Karpas-422 (cell line): Measurements from ENCODE around the gene LIMS2. TPM values are rescaled to one million over a fixed set of nuclear protein-coding genes. Genes with fewer than 3 reads are reported as not detected.

Source experiments
- DNase-seq: peaks from one replicate; pipeline ENCODE4 v3.0.0-alpha.2; 2015
- H2AFZ ChIP-seq: fragments of 200-600 bp; sonication (generic); 2 replicates; pipeline ENCODE4 v1.6.1; 2014; ENCODE audit warnings: antibody characterized with exemption, low read length, mixed read lengths
- H3K27ac ChIP-seq: fragments of 200-600 bp; sonication (generic); 2 replicates; pipeline ENCODE4 v1.5.1; 2014; ENCODE audit warnings: mild to moderate bottlenecking, low read length, moderate library complexity
- H3K27me3 ChIP-seq: fragments of 200-600 bp; sonication (generic); 2 replicates; pipeline ENCODE4 v1.6.1; 2014; ENCODE audit warnings: low read length, mixed read lengths
- H3K36me3 ChIP-seq: fragments of 200-600 bp; sonication (generic); 2 replicates; pipeline ENCODE4 v1.6.1; 2014; ENCODE audit warnings: low read length, mixed read lengths; ENCODE audit not compliant: insufficient read depth
- H3K4me1 ChIP-seq: fragments of 200-600 bp; sonication (generic); 2 replicates; pipeline ENCODE4 v1.6.1; 2014; ENCODE audit warnings: mild to moderate bottlenecking, low read length, mixed read lengths
- H3K4me2 ChIP-seq: fragments of 200-600 bp; sonication (generic); 2 replicates; pipeline ENCODE4 v1.6.1; 2014; ENCODE audit warnings: low read length, low read depth, mild to moderate bottlenecking; ENCODE audit not compliant: poor library complexity, severe bottlenecking
- H3K4me3 ChIP-seq: fragments of 200-600 bp; sonication (generic); 2 replicates; pipeline ENCODE4 v1.5.1; 2014; ENCODE audit warnings: mild to moderate bottlenecking, antibody characterized with exemption, low read length, mixed read lengths
- H3K79me2 ChIP-seq: fragments of 200-600 bp; sonication (generic); 2 replicates; pipeline ENCODE4 v1.6.1; 2014; ENCODE audit warnings: mild to moderate bottlenecking, low read length, mixed read lengths
- H3K9ac ChIP-seq: fragments of 200-600 bp; sonication (generic); 2 replicates; pipeline ENCODE4 v1.6.0; 2014; ENCODE audit warnings: low read length
- H3K9me2 ChIP-seq: fragments of 200-600 bp; sonication (generic), shearing (Covaris generic); replicated peaks from 2 replicates; pipeline ENCODE4 v1.6.0; 2014; ENCODE audit warnings: mild to moderate bottlenecking, low read length, moderate library complexity; ENCODE audit not compliant: insufficient read depth
- H3K9me3 ChIP-seq: fragments of 300-700, 200-600 bp; sonication (generic); 2 replicates; pipeline ENCODE4 v1.6.1; 2014; ENCODE audit warnings: low read length, mixed read lengths
- H4K20me1 ChIP-seq: fragments of 200-600 bp; sonication (generic); 2 replicates; pipeline ENCODE4 v1.6.1; 2014; ENCODE audit warnings: mild to moderate bottlenecking, antibody characterized with exemption, low read length, low read depth; ENCODE audit not compliant: insufficient read depth
- total RNA-seq: library from RNA; depleted of rRNA; stranded (reverse); fragments of >200 nt; shearing (Covaris generic); gene quantifications from 2 replicates; pipeline ENCODE4 v1.2.3, GENCODE V29; 2014; ENCODE audit warnings: low replicate concordance

Gene LIMS2
- total RNA-seq, 1 experiment from 2014 or later, result 0.56 TPM

DNA sequence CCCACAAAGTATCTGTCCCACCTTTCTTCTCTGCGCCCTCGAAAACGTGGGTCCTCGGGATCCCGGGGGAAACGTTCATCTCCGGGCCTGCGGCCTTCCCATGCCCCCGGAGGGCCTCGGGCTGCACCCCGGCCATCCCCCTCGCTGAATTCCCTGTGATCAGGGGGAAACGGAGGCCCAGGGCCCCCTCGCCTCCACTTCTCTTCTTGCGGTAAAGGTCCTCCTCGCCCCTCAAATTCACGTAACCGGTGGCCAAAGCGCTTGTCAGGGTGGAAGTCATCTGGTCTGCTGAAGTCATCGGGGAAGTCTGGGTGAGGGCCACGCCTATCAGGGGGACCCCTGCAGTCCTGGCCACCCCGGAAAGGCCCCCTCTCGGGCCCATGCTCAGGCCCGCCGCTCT lies 38.2 kb upstream of the LIMS2 start:
- peaks cover 4% of the 10 kb centered on the region; the same call in 1 of the 2 replicates for H4K20me1 ChIP-seq
- no peaks in the 10 kb centered on the region for H3K9me3 ChIP-seq
- no peak overlapping the region for H3K9ac ChIP-seq
- no peaks in the 10 kb centered on the region for H3K27me3 ChIP-seq
- H3K4me2 ChIP-seq, result no peak overlapping the region
- H3K36me3 ChIP-seq, result peaks cover 24% of the 10 kb centered on the region; the same call in 1 of the 2 replicates
- H3K79me2 ChIP-seq, result peaks cover 4% of the 10 kb centered on the region; the same call in 1 of the 2 replicates
- no peaks in the 10 kb centered on the region for H3K4me1 ChIP-seq
- DNase-seq, result no peak
- no peak overlapping the region for H3K4me3 ChIP-seq
- H3K9me2 ChIP-seq, result no peaks in the 10 kb centered on the region
- H2AFZ ChIP-seq, result no peak overlapping the region
- no peak overlapping the region for H3K27ac ChIP-seq

DNA sequence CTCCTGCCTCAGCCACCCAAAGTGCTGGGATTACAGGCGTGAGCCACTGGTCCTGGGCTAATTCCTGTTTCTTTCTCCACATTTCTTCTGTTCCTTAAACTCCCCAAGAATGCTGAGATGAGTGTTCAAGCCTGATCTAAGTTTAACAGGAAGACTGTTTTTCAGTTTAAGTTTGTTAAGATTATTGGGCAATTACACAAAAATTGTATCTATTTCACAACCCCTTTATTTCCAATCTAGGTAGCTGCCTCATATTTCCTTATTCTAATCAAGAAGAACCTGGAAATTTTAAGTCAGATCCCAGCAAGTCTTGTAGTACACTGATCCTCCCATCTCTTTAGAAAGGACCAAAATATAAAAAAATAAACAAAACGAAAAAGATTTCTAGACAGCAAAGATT lies 37.7 kb upstream of the LIMS2 start:
- Histone ChIP-seq H3K36me3 (peaks cover 18% of the 10 kb centered on the region; the same call in 1 of the 2 replicates), H3K4me2 (no peak overlapping the region), H2AFZ (no peak overlapping the region), H3K9me2 (no peaks in the 10 kb centered on the region), H3K79me2 (no peaks in the 10 kb centered on the region), H3K9me3 (no peaks in the 10 kb centered on the region), H3K4me1 (no peaks in the 10 kb centered on the region), H3K27me3 (no peaks in the 10 kb centered on the region), H3K9ac (no peak overlapping the region), H3K4me3 (no peak overlapping the region), H3K27ac (no peak overlapping the region), H4K20me1 (no peaks in the 10 kb centered on the region)
- no peak for DNase-seq

DNA sequence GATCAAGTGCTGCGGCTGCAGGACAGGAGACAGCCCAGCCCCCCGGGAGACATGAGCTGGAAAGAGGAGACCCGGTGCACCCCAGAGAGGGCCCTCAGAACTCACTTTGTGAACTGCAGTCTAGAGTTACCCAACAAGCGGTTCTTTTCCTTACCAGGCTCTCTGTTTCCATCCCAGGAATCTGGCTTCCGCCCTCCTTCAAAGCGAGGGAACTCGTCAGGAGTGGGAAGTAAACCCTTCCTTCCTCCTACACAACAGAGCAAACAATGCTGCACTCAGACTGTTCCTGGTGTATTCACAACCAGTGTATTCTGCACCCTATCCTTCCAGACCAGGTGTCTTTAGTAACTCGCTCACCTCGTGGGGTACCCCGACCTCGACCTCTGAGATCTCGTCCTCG lies 34.0 kb upstream of the LIMS2 start:
- H3K9me3 ChIP-seq, result no peaks in the 10 kb centered on the region
- peaks cover 6% of the 10 kb centered on the region for H3K79me2 ChIP-seq
- no peak overlapping the region for H3K27ac ChIP-seq
- H4K20me1 ChIP-seq, result no peaks in the 10 kb centered on the region
- no peaks in the 10 kb centered on the region for H3K9me2 ChIP-seq
- no peak overlapping the region for H3K9ac ChIP-seq
- no peaks in the 10 kb centered on the region for H3K27me3 ChIP-seq
- H3K36me3 ChIP-seq, result peaks cover 22% of the 10 kb centered on the region; the same call in 1 of the 2 replicates
- H3K4me2 ChIP-seq, result no peak overlapping the region
- H3K4me1 ChIP-seq, result peaks cover 2% of the 10 kb centered on the region; the same call in 1 of the 2 replicates
- no peak for DNase-seq
- H3K4me3 ChIP-seq, result no peak overlapping the region
- no peak overlapping the region for H2AFZ ChIP-seq

DNA sequence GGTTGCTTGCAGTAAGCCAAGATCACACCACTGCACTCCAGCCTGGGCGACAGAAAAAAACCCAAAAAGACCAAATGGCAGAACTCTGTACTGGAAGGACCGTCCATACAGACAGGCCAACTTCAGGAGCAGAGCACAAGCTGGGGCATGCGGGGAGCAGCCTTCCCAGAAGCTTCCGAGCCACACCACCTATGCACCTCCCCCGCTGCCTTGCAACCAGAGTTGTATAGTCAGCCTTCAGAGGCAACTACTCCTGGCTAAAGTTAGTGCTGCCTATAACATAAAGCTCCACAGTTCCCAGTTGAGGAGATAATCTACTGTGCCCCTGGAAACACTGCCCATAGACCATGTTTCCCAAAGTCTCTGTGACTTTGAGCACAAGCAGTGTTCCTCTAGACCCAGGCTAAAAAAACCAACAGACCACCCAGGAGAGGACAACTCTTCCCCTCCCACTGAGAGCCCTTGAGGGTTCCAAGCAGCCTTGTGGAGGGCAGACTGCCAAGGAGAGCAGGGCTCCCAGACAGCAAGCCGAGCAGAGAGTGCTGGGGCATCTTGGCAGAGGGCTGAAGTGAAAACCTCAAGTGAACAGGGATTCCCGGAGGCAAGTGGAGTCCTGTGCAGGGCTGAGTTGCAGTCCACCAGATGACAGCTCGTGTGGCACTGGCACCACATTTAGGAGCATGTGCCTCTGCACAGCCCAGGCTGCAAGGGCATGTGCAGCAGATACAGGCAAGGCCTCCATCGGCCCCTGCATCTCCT lies 32.7 kb upstream of the LIMS2 start:
- Histone ChIP-seq H3K9ac (no peak overlapping the region), H3K27ac (no peak overlapping the region), H3K36me3 (peaks cover 23% of the 10 kb centered on the region; the same call in 1 of the 2 replicates), H3K9me3 (no peaks in the 10 kb centered on the region), H4K20me1 (no peaks in the 10 kb centered on the region), H3K9me2 (no peaks in the 10 kb centered on the region), H2AFZ (no peak overlapping the region), H3K4me2 (no peak overlapping the region), H3K4me3 (no peak overlapping the region), H3K4me1 (peaks cover 10% of the 10 kb centered on the region), H3K27me3 (no peaks in the 10 kb centered on the region), H3K79me2 (peaks cover 12% of the 10 kb centered on the region)
- no peak for DNase-seq

DNA sequence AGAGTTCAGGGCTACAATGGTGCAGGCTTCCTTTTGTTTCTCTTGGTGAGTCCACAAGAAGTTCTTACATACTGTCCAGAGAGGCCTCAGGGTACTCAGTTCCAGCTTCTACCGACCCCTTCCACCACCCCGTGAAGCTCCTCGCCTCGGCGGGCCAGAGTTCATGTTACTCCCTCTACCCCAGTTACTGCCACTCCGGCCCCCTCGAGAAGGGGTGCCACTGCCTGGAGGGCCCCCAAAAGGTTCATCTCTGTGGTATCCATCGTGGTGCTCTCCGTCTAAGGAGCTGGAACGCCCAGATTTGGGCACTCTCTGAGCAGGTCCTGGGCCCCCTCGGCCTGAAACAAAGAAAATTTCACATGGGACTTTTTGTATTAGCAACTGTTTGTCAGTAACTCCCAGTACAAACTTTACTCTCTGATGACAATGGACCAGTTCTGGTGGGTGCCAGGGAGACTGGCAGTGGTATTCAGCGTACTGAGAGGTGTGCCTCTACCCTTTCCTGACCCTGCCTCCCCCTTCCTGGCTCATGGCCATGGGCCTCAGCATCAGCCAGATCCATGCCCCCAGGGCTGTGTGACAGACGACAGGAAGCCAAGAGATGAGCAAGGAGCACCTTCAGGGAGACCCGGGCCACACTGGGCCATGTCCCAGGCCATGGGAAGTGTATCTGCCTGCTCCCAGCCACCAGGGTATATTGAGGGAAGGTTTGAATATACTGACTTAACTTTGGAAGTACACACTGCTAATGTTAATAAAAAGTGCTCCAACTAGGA lies 31.1 kb upstream of the LIMS2 start:
- no peak overlapping the region for H3K27ac ChIP-seq
- H4K20me1 ChIP-seq, result no peaks in the 10 kb centered on the region
- H3K4me2 ChIP-seq, result no peak overlapping the region
- no peaks in the 10 kb centered on the region for H3K9me3 ChIP-seq
- H3K9ac ChIP-seq, result no peak overlapping the region
- H3K4me1 ChIP-seq, result peaks cover 21% of the 10 kb centered on the region
- no peak overlapping the region for H3K4me3 ChIP-seq
- no peaks in the 10 kb centered on the region for H3K9me2 ChIP-seq
- H3K36me3 ChIP-seq, result peaks cover 23% of the 10 kb centered on the region; the same call in 1 of the 2 replicates
- no peak overlapping the region for H2AFZ ChIP-seq
- no peak for DNase-seq
- peaks cover 21% of the 10 kb centered on the region for H3K79me2 ChIP-seq
- no peaks in the 10 kb centered on the region for H3K27me3 ChIP-seq

DNA sequence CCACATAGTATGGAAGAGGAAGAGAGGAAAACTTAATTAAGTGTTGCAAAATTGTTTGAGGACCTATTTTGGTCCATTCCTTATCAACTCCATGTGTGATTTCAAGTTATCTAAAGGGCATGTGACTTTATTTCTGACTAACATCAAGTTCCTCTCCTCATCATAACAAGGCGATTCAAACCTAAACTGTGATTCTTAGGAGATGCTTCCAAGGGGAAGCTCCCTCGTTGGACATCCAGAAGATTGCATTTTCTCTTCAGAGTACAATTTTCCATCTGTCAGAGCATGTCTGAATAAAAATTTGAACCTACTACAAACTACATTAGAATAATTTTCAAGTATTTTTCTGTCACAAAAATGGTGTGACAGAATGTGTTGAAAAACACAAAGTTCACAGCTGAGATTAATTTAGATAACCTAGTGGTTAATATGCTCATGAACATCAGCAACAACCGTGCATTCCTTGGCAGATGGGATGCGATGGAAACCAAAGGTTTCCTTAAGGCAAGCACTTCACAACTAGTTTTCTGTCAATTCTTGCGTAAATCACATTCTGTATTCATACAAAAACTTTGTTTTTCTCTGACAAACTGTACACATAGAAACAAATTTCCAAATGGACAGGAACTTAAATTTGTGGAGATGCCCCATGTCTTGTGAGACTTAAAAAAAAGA lies 30.2 kb upstream of the LIMS2 start:
- no peak for DNase-seq
- Histone ChIP-seq H3K27ac (no peak overlapping the region), H3K9me3 (no peaks in the 10 kb centered on the region), H3K4me2 (no peak overlapping the region), H3K4me3 (no peak overlapping the region), H3K9me2 (no peaks in the 10 kb centered on the region), H2AFZ (no peak overlapping the region), H3K79me2 (peaks cover 21% of the 10 kb centered on the region), H3K36me3 (peaks cover 23% of the 10 kb centered on the region; the same call in 1 of the 2 replicates), H3K4me1 (peaks cover 26% of the 10 kb centered on the region), H4K20me1 (no peaks in the 10 kb centered on the region), H3K27me3 (no peaks in the 10 kb centered on the region), H3K9ac (no peak overlapping the region)

DNA sequence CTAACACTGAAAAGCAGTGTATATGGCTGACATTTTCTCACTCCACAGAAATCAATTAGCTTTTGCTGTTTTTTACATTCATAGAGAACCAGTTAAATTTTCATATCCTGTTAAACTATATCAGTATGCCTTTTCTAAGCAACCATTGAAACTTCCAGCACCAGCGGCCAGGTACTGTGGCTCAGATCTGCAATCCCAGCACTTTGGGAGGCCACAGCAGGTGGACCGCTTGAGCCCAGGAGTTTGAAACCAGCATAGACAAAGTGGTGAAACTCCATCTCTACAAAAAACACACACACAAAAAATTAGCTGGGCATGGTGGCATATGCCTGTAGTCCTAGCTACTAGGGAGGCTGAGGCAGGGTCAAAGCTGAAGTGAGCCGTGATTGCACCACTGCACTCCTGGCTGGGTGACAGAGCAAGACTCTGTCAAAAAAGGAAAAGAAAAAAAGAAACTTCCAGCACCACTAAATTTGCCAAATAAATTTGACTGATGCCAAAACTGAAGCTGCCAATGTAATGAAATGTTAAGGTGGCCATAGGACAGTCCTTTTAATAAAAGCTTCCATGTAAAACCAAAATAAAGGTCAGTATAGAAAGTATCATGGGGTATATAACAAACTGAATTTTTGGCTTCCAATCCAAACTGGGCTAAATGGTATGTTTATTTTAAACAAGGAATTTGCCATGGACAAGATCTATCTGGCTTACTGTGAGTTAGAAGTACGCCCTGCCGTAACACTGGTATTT lies 29.5 kb upstream of the LIMS2 start:
- Histone ChIP-seq H3K27ac (no peak overlapping the region), H3K4me2 (no peak overlapping the region), H3K9me3 (no peaks in the 10 kb centered on the region), H3K79me2 (peaks cover 21% of the 10 kb centered on the region), H3K36me3 (peaks cover 23% of the 10 kb centered on the region; the same call in 1 of the 2 replicates), H3K27me3 (no peaks in the 10 kb centered on the region), H2AFZ (no peak overlapping the region), H4K20me1 (no peaks in the 10 kb centered on the region), H3K4me3 (no peak overlapping the region), H3K9ac (no peak overlapping the region), H3K4me1 (peaks cover 30% of the 10 kb centered on the region), H3K9me2 (no peaks in the 10 kb centered on the region)
- DNase-seq, result no peak
